Ascending aorta (tissue), 2 donors: ENCODE measurements around the gene STK24. TPM values are rescaled to one million over a fixed set of nuclear protein-coding genes. Genes with fewer than 3 reads are reported as not detected.
A peak's percentile ranks its signal among the peaks of the same experiment; 100 is the strongest.
"Not testable (repeated sequence)": the region's sequence is repeated elsewhere in the genome, so short reads cannot be mapped to it uniquely, and the experiment has no call there.

ENCODE experiments used
- DNase-seq, 2 donors: peaks; one replicate each; pipeline ENCODE4 v3.0.0-alpha.2; 2019; ENCODE audit warnings: low spot score in 2 of 2
- H3K27ac ChIP-seq, 2 donors: fragments of 200-600 bp; sonication (generic); one replicate each; pipeline ENCODE4 v1.5.1; 2016 to 2017; ENCODE audit warnings: mild to moderate bottlenecking in 1 of 2
- H3K27me3 ChIP-seq: fragments of 200-600 bp; sonication (generic); one replicate; pipeline ENCODE4 v1.5.1; 2017
- H3K36me3 ChIP-seq, 2 donors: fragments of 200-600 bp; sonication (generic); one replicate each; pipeline ENCODE4 v1.5.1; 2016
- H3K4me1 ChIP-seq, 2 donors: fragments of 200-600 bp; sonication (generic); one replicate each; pipeline ENCODE4 v1.5.1; 2016 to 2017; ENCODE audit warnings: mild to moderate bottlenecking in 1 of 2
- H3K4me3 ChIP-seq, 2 donors: fragments of 200-600 bp; sonication (generic); one replicate each; pipeline ENCODE4 v1.5.1; 2016 to 2017; ENCODE audit warnings: mild to moderate bottlenecking in 1 of 2
- H3K9me3 ChIP-seq, 2 donors: fragments of 200-600 bp; sonication (generic); one replicate each; pipeline ENCODE4 v1.5.1; 2016
- intact Hi-C: fragments of 100-400 bp; cut with DNase I; formaldehyde crosslinking; loops from one replicate; pipeline ENCODE4 v1.15.1; 2023
- total RNA-seq: library from RNA; depleted of rRNA; stranded (reverse); fragments of >200 nt; gene quantifications from one replicate; pipeline ENCODE4 v1.1.0, GENCODE V29; 2016
- TF ChIP-seq, protein P1 (sequence below), 3 experiments: fragments of 200-600 bp in 2 of 3; fragments of 450-650 bp in 1 of 3; sonication (generic) in 2 of 3; IDR thresholded peaks; one replicate each; pipeline ENCODE4 v1.5.1; 2016 to 2019; ENCODE audit warnings: antibody characterized with exemption in 3 of 3, mild to moderate bottlenecking in 1 of 3, moderate library complexity in 1 of 3

The STK24 gene
- total RNA-seq, 1 donor from 2014 or later, result 35.4 TPM

DNA sequence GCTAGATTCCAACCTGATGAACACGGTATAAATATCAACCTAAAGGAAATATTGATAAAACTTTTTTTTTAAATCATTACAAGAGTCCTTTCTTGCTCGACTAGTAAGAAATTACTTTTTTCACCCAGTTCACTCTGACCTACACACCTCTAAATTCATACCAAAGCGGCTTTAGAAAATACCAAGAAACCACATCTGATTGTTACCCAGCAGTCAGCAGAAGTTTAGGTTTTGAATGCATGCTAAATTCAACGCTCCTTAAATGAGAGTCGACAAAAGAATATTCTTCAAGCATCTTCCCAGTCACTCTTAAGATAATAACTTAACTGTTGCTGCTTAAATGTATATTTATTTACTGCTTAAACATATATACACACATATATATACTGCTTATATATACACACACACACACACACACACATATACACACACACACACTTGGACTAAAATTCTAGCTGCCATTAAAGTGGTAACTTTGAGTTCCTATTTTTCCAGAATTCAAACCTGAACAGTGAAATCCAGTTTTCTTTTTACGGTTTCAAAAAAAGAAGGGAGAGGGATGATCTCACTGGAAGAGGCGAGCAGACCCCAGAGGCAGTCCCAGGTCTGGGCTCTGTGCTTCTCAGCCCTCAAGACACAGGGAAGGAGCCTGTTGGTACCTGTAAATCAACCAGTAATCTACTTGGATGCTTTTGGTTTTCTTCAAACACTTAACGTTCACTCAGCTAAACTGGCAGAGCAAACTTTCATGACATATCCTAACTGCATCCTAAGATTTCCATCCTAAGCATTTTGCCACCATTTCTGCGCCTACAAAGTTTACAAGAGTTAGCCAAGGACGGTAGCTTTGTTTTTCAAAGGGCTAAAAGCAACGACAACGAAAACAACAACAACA is 1.7 kb downstream of the STK24 start:
- intact Hi-C loops, result loop anchor here (5.0 to 10.0 kb wide), 5 partner anchors 123 to 1140 kb away; partner anchors contain the start of gene RAP2A
- no peak for DNase-seq
- Histone ChIP-seq H3K27me3 (no peaks in the 10 kb centered on the region), H3K4me1 (peaks cover 0 to 25% of the 10 kb centered on the region in 2 donors), H3K4me3 (peak overlapping the region; percentile 87 to 89), H3K36me3 (no peaks in the 10 kb centered on the region), H3K9me3 (no peaks in the 10 kb centered on the region), H3K27ac (peak overlapping the region; percentile 92 to 96)
- TF ChIP-seq, protein P1, sequence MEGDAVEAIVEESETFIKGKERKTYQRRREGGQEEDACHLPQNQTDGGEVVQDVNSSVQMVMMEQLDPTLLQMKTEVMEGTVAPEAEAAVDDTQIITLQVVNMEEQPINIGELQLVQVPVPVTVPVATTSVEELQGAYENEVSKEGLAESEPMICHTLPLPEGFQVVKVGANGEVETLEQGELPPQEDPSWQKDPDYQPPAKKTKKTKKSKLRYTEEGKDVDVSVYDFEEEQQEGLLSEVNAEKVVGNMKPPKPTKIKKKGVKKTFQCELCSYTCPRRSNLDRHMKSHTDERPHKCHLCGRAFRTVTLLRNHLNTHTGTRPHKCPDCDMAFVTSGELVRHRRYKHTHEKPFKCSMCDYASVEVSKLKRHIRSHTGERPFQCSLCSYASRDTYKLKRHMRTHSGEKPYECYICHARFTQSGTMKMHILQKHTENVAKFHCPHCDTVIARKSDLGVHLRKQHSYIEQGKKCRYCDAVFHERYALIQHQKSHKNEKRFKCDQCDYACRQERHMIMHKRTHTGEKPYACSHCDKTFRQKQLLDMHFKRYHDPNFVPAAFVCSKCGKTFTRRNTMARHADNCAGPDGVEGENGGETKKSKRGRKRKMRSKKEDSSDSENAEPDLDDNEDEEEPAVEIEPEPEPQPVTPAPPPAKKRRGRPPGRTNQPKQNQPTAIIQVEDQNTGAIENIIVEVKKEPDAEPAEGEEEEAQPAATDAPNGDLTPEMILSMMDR (IDR thresholded peaks at IDR 0.05), result no peak

- Histone ChIP-seq H3K27me3 (no peaks in the 10 kb centered on the region), H3K36me3 (no peaks in the 10 kb centered on the region), H3K9me3 (no peaks in the 10 kb centered on the region), H3K27ac (no peak overlapping the region), H3K4me1 (peaks cover 0 to 25% of the 10 kb centered on the region in 2 donors), H3K4me3 (no peak overlapping the region)
- TF ChIP-seq, protein P1 (IDR thresholded peaks at IDR 0.05), result no peak
- no peak for DNase-seq
- intact Hi-C loops, result loop anchor here (10.0 kb wide), 3 partner anchors 273 to 1137 kb away; partner anchors contain the start of gene RAP2A
Measured at GRCh38 chr13:98571955-98572662, 4.8 kb downstream of the STK24 start.

GRCh38 chr13:98570929-98571372 is 6.0 kb downstream of the STK24 start:
- H3K9me3 ChIP-seq, result no peaks in the 10 kb centered on the region
- DNase-seq, result no peak
- TF ChIP-seq, protein P1 (IDR thresholded peaks at IDR 0.05), result no peak
- peak overlapping the region in 1 of 2 donors; percentile 34 for H3K27ac ChIP-seq
- H3K4me1 ChIP-seq, result peaks cover 0 to 32% of the 10 kb centered on the region in 2 donors
- intact Hi-C loops, result loop anchor here (10.0 kb wide), 3 partner anchors 274 to 1136 kb away; partner anchors contain the start of gene RAP2A
- H3K4me3 ChIP-seq, result peak overlapping the region in 1 of 2 donors; percentile 17
- H3K36me3 ChIP-seq, result no peaks in the 10 kb centered on the region
- H3K27me3 ChIP-seq, result no peaks in the 10 kb centered on the region

GRCh38 chr13:98569494-98570367 is 7.2 kb downstream of the STK24 start:
- H3K4me3 ChIP-seq, H3K27me3 ChIP-seq, H3K27ac ChIP-seq, H3K36me3 ChIP-seq, DNase-seq, H3K9me3 ChIP-seq: not testable (repeated sequence)
- peaks cover 0 to 34% of the 10 kb centered on the region in 2 donors for H3K4me1 ChIP-seq
- intact Hi-C loops, result loop anchor here (5.0 to 10.0 kb wide), 4 partner anchors 62 to 1135 kb away; partner anchors contain the start of gene RAP2A

DNA sequence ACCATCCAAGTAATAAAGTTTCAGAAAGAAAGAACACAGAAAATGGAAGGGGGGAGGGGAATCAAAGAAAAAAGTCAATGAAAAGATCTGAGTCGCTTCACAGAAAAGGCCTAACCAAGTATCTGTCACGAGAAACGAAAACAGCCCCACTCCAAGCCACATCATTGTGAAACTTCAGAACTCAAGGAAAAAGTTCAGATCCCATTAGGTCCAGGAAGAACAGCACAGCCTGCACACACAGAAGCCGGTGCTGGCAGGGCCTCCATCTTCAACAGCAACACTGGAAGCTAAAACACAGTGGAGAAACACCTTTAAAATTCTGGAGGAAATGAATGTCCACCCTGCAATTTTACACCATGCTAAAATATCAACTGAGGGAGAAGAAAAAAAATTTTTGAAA is 8.0 kb downstream of the STK24 start:
- Histone ChIP-seq H3K27me3 (no peaks in the 10 kb centered on the region), H3K9me3 (no peaks in the 10 kb centered on the region), H3K36me3 (no peaks in the 10 kb centered on the region), H3K4me3 (no peak overlapping the region), H3K4me1 (peaks cover 0 to 27% of the 10 kb centered on the region in 2 donors), H3K27ac (no peak overlapping the region)
- intact Hi-C loops, result loop anchor here (5.0 kb wide), 1 partner anchor 62 kb away; no protein-coding TSS in a partner anchor
- TF ChIP-seq, protein P1 (IDR thresholded peaks at IDR 0.05), result no peak
- no peak for DNase-seq
